ACHN (cell line): Measurements from ENCODE around the gene COL18A1.

Experiments
- DNase-seq: peaks from one replicate; pipeline ENCODE4 v3.0.0-alpha.2; 2015
- in situ Hi-C: cut with HindIII; loops from 2 replicates; pipeline ENCODE4 v1.10.0; 2017; ENCODE audit warnings: low sequenced_read_pairs, low pct_ligation_motif_present, low pct_unique_long_range_greater_than_20kb

Gene COL18A1

DNA sequence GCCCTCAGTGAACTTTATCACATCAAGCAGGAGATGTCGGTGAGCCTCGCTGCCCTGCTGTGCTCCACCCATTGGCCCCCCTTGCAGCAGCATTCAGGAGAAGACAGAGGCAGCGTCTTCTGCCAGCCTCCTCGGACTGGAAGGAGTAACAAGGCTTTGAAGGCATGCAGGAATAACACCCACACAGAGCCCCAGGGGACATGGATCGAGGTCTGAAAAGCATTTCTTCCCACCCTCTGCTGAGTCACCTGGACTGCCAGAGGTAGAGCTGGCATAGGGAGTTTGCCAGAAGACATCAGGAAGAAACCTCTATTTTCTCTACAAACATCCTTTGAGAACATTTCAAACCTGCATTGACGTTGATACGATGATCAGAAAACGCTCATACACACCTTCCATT is 42.9 kb downstream of the COL18A1 start:
- in situ Hi-C loops = no loop called here
- no peak for DNase-seq

DNA sequence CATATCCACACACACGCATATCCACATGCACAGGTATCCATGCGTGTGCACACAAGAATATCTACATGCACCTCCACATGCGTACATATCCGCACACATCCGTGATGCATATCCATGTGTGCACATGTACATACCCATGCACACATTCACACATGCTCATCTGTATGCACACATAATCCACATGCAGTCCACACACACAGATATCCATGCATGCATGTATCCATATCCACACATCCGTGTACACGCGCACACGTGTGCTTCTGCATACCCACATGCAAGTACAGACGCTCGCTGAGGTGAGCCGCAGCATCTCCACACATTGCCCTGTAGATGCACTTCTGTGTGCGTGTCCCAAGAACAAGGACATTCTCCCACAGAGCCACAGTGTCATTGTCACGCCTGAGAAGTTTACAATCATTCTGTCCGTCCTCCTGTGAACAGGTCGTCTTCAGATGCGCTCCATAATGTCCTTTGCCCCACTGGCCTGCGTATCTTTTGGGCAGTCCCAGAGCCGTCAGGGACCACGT is 43.4 kb downstream of the COL18A1 start:
- DNase-seq = no peak
- in situ Hi-C loops = no loop called here

DNA sequence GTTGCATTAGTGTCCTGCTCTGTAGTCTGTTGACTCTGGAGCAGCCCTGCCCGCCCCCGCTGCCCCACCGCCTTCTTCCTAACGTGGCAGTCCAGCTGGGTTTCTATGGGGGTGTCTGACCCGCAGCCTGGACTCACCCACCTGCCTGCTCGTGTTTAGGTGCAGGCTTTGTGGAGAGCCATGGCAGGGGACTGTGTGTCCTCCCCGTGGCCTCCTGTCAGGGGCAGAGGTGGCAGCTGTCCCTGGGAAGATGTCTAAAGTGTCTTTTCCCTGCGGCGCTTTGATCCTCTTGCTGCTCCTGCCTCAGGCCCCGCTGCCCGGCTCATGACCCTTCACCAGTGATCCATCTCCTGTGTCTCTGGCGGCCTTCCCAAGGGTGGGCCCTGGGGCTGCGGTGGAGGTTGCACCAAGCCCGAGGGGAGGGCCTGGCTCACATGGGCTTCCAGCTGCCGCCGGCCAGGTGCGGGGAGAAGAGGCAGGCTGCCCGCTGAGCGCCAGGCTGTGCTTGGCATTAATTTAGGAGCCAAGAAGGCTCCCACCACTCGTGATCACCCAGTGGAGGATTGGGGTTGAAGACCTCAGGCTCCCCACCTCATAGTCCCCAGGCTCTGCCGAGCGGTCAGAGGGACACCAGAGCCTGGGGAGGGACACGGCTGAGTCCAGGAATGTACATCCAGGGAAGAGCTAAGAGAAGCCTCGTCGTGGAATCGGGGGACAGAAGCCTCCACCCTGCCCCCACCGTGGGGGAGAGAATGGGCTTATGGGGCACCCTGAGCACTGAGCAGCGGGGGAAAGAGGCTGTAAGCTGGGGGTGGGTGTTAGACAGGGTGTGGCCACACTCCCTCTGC is 44.1 kb downstream of the COL18A1 start:
- DNase-seq = no peak
- in situ Hi-C loops = no loop called here

DNA sequence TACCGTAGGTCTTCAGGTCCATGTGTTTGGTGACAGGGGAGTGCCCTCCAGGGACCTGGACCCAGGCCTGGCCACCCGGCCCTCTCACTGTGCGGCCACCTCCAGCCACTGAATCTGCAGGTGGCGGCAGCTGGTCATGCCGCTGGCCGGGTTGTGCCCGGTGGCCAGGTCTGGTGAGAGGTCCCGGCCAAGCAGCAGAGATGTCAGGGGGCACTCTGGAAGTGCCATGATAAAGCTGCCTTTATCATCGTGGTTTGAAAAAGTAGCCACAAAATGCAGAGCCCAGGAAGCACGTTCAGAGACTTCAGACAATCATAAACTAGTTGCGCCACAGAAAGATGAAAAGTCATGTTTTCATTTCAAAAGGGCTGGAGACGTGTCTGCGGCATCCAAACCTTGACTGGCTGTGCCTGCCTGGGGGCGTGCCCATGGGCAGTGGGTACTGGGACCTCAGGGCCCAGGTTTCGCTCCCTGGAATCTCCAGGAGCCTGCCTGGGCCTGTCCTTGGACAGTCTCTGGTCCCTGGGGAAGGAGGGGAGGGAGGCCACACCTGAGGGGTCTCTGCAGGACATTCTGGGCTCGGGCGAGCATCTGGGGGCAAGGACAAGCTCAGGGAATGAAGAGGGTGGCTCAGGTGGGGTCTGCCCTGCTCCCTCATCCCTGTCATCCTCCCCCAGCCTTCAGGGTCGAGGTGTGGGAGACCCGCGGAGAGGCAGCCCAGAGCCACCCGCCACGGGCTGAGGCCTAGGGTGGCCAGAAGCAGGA is 44.9 kb downstream of the COL18A1 start:
- DNase-seq = no peak
- in situ Hi-C loops = no loop called here

DNA sequence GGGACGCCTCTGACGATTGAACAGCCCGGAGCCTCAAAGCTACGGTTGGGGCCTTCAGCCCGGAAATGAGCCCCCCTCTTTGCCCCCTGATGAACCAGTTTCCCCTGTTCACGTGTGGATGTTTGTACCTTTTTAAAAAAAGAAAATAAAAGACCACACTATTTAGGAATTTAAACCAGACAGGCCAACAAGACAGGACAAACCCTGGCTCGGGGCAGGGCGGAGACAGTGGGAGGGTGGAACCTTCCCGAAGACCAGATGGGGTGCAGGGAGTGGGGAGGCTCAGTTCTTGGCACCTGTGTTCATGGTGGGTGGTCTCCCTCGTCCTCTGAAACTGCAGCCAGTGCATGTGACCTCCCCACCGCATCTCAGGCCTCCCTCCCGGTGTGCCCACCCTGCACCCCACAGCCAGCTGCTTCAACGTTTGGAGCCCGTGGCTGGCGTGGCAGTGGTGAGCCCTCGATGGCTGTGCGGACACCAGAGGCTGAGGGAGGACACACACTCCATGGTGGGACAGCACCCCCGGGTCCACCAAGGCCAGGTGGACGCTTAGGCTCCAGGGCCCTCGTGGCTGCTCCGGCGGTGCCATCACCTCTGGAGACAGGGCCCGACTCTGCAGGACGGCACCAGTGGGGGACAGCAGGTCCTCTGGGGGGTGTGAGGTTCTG is 45.6 kb downstream of the COL18A1 start:
- in situ Hi-C loops = no loop called here
- DNase-seq = no peak

DNA sequence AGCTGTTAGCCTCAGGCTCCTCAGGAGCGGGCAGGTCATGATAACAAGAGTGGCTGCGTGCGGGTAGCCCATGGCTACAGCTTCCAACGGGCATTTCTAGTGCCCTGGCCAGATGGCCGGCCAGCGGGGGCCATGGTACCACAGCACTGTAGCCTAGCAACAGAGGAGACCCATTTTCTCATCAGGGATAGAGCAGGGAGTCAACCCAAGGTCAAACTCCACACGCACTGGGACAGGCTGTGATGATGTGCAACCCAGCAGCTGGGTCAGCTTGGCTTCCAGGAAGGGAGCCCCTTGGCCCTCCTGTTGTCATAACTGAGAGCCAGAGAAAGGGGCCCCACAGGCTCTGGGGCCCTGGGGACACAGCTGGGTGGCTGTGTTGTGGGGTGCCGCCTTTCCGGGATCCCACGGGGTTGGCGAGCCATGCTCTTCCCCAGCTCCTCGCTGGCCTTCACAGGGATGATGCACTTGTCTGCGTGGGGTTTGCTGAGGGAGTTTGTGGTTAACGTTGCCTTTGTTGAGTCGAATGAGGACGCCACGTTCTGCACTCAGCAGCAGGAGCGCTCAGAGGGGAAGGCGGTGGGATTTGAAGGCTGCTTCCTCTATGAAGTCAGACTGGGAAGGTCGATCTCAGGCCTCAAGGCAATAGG is 46.3 kb downstream of the COL18A1 start:
- in situ Hi-C loops = no loop called here
- no peak for DNase-seq

DNA sequence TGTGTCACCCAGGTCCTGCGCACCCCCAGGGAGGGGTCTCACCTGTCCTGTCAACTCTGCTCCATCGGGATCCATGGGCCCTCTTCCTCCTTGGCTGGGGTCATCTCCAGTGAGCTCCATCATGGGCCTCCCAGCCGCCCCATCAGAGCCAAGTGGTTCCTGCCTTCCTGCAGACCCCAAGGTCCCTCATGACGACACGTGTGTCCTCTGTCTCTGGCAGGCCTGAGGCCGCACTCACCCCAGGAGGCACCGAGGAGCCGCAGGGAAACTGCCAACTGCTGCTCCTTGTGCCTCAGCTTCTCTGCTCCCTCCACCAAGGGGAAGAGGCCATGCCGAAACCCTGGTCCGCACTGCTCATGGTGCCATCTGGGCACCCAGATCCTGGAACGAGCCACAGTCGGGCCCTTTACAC is 46.8 kb downstream of the COL18A1 start:
- DNase-seq = no peak
- in situ Hi-C loops = no loop called here

DNA sequence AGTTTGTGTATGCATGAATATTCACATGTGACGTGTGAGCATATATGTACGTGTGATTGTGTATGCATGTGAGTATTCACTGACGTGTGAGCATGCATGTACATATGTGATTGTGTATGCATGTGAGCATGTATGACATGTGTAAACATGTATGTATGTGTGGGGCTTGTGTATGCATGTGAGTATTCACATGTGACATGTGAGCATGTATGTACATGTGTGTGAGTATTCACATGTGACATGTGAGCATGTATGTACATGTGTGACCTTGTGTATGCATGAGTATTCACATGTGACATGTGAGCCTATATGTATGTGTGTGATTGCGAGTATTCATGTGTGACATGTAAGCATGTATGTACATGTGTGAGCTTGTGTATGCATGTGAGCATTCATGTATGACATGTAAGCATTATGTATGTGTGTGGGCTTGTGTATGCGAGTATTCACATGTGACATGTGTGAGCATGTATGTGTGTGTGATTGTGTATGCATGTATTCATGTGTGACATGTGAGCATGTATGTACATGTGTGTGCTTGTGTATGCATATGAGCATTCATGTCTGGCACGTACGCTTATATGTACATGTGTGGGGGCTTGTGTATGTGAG is 47.8 kb downstream of the COL18A1 start:
- DNase-seq = no peak
- in situ Hi-C loops = no loop called here

DNA sequence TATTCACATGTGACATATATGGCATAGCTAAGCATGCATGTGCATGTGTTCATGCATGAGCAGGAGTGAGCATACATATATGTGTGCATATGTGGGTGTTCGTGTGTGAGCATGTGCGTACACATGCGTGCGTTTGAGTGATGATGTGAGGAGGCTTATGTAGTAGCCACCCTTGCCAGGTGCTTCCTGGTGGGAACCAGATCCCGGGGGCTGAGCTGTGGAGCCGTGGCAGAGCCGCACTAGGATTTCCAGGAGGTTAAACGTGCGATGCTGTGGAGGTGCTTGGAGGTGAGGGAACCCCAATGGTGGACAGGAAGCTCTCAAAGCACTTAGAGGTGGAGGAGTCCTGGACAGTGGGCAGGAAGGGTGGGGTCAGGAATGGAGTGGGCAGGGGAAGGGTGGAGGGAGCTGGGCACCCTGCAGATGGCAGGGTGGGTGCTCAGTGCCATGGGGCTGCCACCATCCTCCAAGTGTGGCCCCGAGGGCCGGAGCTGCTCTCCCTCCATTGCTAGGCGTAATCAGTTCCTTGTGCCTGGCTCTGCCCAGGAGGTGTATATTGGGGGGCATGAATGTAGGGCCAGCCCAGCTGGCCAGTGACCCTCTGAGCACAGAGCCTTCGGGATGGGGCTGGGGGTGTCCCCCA is 48.5 kb downstream of the COL18A1 start:
- in situ Hi-C loops = no loop called here
- DNase-seq = no peak

DNA sequence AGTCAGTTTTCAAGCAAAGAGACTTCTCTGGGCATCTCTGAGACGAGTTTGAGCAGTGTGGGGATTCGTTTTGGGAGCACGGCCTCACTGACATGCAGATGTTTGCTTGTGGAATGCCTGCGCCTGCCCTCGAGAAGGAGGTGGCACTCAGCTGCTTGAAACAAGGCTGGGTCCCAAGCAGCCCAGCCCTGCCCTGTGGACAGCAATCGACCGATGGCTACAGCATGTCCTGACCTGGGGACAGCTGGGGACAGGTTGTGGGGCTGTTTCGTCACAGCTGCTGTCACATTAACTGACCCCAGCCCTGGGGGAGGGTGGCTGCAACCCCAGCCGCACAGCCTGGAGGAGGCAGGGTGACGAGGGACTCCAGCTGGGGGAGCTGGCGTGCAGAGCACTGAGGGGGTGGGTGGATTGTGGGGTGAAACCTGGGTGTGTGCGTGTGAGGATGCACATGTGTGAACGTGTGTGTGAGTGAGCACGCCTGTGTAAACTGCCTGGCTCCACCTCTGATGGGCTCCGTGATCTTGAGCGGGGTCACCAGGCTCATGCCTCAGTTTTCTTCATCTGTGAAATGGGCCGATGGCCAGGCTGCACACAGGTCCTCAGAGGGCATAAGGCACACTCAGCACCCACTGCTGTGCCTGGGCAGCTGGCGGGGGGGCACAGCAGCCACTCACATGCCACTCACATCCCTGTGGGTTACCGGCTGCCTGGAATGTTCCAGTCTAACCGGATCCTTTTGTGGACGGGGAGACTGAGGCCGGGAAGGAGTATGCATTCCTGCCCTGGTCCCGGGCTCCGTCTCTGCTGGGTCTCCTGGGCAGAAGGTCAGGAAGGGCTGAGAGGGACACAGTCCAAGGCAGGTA is 49.3 kb downstream of the COL18A1 start:
- in situ Hi-C loops = no loop called here
- no peak for DNase-seq

DNA sequence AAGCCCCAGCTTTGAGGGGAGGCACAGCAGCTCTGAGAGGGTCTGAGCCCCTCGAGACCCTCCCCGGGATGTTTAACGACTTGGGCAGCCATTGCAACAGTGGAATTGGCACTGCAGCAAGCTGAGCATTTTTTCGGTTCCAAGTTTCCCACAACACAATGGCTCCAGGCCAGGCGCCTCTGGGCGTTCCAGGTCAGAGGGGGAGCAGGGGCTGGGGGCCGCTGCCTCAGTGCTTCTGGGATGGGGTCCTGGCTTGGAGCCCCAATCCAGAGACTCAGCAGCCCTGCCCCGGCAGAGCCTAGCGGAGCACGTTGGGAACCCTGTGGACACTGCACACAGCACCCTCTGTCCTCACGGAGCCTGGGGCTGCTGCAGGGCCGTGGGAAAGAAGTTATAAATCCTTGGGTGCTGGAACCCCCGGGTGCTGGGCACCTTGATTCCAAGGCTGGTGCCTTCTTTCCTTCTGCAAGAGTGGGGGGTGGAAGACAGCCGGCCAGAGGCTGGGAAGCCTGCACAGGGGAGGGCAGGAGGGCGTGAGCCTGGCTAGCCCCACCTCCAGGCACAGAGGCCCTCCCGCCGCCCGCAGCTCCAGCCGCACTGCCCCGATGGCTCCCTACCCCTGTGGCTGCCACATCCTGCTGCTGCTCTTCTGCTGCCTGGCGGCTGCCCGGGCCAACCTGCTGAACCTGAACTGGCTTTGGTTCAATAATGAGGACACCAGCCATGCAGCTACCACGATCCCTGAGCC is 50.1 kb downstream of the COL18A1 start:
- in situ Hi-C loops = no loop called here
- no peak for DNase-seq

DNA sequence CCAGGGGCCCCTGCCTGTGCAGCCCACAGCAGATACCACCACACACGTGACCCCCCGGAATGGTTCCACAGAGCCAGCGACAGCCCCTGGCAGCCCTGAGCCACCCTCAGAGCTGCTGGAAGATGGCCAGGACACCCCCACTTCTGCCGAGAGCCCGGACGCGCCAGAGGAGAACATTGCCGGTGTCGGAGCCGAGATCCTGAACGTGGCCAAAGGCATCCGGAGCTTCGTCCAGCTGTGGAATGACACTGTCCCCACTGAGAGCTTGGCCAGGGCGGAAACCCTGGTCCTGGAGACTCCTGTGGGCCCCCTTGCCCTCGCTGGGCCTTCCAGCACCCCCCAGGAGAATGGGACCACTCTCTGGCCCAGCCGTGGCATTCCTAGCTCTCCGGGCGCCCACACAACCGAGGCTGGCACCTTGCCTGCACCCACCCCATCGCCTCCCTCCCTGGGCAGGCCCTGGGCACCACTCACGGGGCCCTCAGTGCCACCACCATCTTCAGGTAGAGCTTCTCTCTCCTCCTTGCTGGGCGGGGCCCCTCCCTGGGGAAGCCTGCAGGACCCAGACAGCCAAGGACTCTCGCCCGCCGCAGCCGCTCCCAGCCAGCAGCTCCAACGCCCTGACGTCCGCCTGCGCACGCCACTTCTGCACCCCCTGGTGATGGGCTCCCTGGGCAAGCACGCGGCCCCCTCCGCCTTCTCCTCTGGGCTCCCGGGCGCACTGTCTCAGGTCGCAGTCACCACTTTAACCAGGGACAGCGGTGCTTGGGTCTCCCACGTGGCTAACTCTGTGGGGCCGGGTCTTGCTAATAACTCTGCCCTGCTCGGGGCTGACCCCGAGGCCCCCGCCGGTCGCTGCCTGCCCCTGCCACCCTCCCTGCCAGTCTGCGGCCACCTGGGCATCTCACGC is 51.0 kb downstream of the COL18A1 start:
- no peak for DNase-seq
- in situ Hi-C loops = no loop called here

DNA sequence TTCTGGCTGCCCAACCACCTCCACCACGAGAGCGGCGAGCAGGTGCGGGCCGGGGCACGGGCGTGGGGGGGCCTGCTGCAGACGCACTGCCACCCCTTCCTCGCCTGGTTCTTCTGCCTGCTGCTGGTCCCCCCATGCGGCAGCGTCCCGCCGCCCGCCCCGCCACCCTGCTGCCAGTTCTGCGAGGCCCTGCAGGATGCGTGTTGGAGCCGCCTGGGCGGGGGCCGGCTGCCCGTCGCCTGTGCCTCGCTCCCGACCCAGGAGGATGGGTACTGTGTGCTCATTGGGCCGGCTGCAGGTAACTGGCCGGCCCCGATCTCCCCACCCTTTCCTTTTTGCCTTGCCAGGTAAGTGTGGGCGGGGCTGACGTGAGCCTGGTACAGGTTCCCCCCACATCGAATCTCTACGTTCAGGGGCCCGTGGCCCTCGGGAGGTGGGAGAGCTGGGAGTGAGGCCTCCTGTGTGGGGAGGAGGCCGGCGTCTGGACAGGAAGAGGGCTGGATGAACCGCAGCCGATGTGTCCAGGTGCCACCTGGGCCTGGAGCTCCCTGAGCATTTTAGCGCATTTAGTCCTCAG is 51.7 kb downstream of the COL18A1 start:
- DNase-seq = no peak
- in situ Hi-C loops = no loop called here

DNA sequence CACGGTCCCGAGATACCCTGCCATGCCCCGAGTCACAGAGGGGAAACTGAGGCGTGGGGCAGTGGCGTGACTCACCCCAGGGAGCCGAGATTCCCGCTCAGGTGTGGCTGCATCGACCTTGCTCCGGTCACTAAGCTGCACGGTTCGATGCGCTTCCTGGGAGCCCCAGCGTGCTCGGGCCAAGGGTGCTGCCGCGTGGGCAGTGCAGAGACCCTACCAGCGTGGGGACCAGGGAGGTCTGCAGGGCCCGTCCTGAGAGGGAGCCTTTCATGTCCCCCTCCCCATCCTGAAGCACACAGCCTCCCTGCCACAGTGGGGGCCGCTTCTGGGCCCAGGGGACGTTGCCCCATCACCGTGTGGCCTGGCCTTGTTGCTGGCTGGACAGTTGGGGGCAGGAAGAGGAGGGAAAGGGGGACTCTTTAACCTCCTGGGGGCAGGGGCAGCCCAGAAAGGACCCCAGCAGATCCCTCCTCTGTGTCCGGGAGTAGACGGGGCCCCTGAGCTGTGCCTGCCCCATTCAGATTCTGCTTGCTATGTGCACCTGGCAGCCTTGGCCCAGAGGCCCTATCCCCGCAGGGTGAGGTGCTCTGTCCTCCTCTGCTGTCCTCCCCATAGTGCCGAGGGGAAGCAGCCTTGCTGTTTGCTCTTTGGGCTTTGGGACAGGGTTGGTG is 52.3 kb downstream of the COL18A1 start:
- no peak for DNase-seq
- in situ Hi-C loops = no loop called here

DNA sequence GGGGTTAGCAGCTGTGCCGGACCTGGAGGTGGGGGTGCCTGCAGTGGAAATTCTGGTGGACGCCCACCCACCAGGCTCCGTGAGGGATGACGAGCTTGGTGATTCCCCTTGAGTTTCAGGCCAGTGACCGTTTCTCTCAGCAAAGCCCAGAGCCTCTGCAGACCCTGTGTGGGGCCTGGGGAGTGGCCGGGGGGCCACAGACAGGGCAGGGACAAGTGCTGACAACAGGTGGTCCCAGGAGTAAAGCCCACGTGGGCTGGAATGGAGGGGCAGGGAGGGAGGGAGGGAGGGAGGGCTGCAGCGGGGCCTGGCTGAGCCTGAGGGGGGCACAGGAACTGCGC is 52.8 kb downstream of the COL18A1 start:
- in situ Hi-C loops = no loop called here
- no peak for DNase-seq
